ENCODE results near the gene CAMTA1.

- TF ChIP-seq POLR2AphosphoS5 (IDR thresholded peaks at IDR 0.05; ENCODE audit: low read depth, low read length) (no peak), CTCF (IDR thresholded peaks at IDR 0.05) (no peak)
These were observed 734.1 kb downstream of the CAMTA1 start for GRCh38 chr1:7519181-7519860.
